Nasal cavity respiratory epithelium epithelial cell of viscerocranial mucosa (primary cell): ENCODE results near the gene DEPP1. TPM values are rescaled to one million over a fixed set of nuclear protein-coding genes. Genes with fewer than 3 reads are reported as not detected.

Source experiments
- total RNA-seq: library from RNA; depleted of rRNA; stranded (reverse); fragments of >200 nt; gene quantifications from 2 replicates; pipeline ENCODE4 v1.2.3, GENCODE V29; 2014

The DEPP1 gene, protein sequence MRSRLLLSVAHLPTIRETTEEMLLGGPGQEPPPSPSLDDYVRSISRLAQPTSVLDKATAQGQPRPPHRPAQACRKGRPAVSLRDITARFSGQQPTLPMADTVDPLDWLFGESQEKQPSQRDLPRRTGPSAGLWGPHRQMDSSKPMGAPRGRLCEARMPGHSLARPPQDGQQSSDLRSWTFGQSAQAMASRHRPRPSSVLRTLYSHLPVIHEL
- total RNA-seq, result 0.68 and 3.7 TPM in 2 replicates

GRCh38 chr10:44978570-44979280, at the start of gene DEPP1:
Gene DEPP1, minus strand, starts transcription at chr10:44978809. Its CDS starts 779 bp downstream, at chr10:44978030.

GRCh38 chr10:45000752-45001380, 22.3 kb upstream of the DEPP1 start, which contains the start of gene ZNF22:
Gene ZNF22, plus strand, starts transcription at chr10:45000923. Its CDS starts 2,446 bp downstream, at chr10:45003369.

DNA sequence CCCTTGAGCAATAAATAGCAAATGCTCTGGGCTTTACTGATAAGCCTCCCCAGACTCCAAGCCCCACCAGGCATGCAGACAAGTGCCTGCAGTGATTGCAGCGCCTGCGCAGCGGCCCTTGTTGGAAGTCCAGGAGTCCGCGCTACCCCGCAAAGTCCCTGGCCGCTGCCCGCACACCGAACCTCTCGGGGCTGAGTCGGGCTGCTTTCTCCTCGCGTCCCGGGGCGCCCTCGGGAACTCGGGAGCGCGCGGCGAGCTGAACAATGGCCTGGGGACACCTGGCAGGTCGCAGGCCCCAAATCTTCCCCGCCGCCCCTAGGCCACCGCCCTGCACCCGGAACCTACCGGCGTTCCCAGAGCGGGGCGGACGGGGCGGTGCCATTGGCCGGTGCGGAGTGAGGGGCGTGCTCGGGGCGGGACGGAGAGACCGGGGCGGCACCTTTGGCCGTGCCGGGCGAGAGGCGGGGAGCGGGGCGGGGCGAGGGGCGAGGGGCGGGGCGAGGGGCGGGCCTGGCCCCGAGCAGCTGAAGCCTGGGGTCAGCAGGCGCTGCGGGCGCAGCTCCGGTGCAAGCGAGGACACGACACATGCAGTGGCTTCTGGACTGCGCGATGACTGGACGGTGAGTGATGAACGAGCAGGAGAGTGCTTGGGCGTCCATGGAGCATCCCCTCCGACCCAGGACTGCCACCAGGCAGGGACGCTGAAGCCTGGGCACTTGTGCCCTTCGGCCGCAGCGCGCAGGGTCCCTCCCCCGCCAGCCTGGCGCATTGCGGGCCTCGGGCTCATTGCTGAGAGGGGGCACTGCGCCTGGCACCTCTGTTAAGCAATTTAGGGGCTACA, 19.1 kb downstream of the DEPP1 start, which contains the start of gene RASSF4:
RASSF4 (plus strand) TSS at position 556 of the 841 bp plus-strand sequence. CDS start 10,401 bp downstream, outside the sequence.

Other genes with a start within 250 kb of the DEPP1 start
- not detected in 2 replicates for gene TMEM72, start 67.5 kb downstream of the DEPP1 start, total RNA-seq
- under 0.01 and 3.5 TPM in 2 replicates for gene RASSF4, start 19.0 kb downstream of the DEPP1 start, total RNA-seq
- 10.0 and 10.9 TPM in 2 replicates for gene ZNF22, start 22.1 kb upstream of the DEPP1 start, total RNA-seq